ENCODE measurements around the gene AIM2. TPM values are rescaled to one million over a fixed set of nuclear protein-coding genes. Genes with fewer than 3 reads are reported as not detected.

Gene AIM2
- total RNA-seq, 4 donors from 2014 or later, result 0.19 to 0.54 (median 0.30) TPM; not detected in 1

GRCh38 chr1:159081626-159082025 lies 5.1 kb upstream of the AIM2 start:
- TF ChIP-seq EP300 (IDR thresholded peaks at IDR 0.05) (no peak), CTCF (IDR thresholded peaks at IDR 0.05) (no peak), POLR2AphosphoS5 (IDR thresholded peaks at IDR 0.05) (no peak)
- H3K36me3 ChIP-seq, result no peaks in the 10 kb centered on the region
- WGBS, 2 donors (ENCODE audit: low coverage in 1 of 2), result 17% methylated on average over 1 of the region's 1 CpG
- no peaks in the 10 kb centered on the region for H3K4me1 ChIP-seq
- no peak overlapping the region for H3K4me3 ChIP-seq
- ATAC-seq, result no peak
- no peak overlapping the region for H3K27ac ChIP-seq
- H3K27me3 ChIP-seq, result no peaks in the 10 kb centered on the region
- no peaks in the 10 kb centered on the region for H3K9me3 ChIP-seq

GRCh38 chr1:159079525-159079924 lies 3.0 kb upstream of the AIM2 start:
- H3K9me3 ChIP-seq, result no peaks in the 10 kb centered on the region
- no peaks in the 10 kb centered on the region for H3K4me1 ChIP-seq
- TF ChIP-seq CTCF (IDR thresholded peaks at IDR 0.05), result no peak
- TF ChIP-seq POLR2AphosphoS5 (IDR thresholded peaks at IDR 0.05), result no peak
- TF ChIP-seq EP300 (IDR thresholded peaks at IDR 0.05), result no peak
- no peak for TF ChIP-seq POLR2A (IDR thresholded peaks at IDR 0.05)
- H3K36me3 ChIP-seq, result no peaks in the 10 kb centered on the region
- no peak overlapping the region for H3K27ac ChIP-seq
- ATAC-seq, result no peak
- no peak overlapping the region for H3K4me3 ChIP-seq
- WGBS, 2 donors (ENCODE audit: low coverage in 1 of 2), result 56 to 80% methylated on average over 1 of the region's 1 CpG
- H3K27me3 ChIP-seq, result no peaks in the 10 kb centered on the region

- no peak for TF ChIP-seq CTCF (IDR thresholded peaks at IDR 0.05)
- TF ChIP-seq POLR2A (IDR thresholded peaks at IDR 0.05), result no peak
- TF ChIP-seq POLR2AphosphoS5 (IDR thresholded peaks at IDR 0.05), result no peak
- no peak for TF ChIP-seq EP300 (IDR thresholded peaks at IDR 0.05)
- H3K4me1 ChIP-seq, result no peaks in the 10 kb centered on the region
- H3K36me3 ChIP-seq, result no peaks in the 10 kb centered on the region
- ATAC-seq, result no peak
- no peaks in the 10 kb centered on the region for H3K9me3 ChIP-seq
- H3K4me3 ChIP-seq, result no peak overlapping the region
- peak overlapping the region in 1 of 4 donors; percentile 14 for H3K27ac ChIP-seq
- WGBS, 2 donors (ENCODE audit: low coverage in 1 of 2), result 82 to 88% methylated on average over 10 to 12 of the region's 12 CpGs
- no peaks in the 10 kb centered on the region for H3K27me3 ChIP-seq
These were observed 775 bp upstream of the AIM2 start for GRCh38 chr1:159077120-159077961.

GRCh38 chr1:159071970-159072582 lies 4.5 kb downstream of the AIM2 start:
- Histone ChIP-seq H3K9me3 (no peaks in the 10 kb centered on the region), H3K27me3 (no peaks in the 10 kb centered on the region), H3K27ac (no peak overlapping the region), H3K4me1 (no peaks in the 10 kb centered on the region), H3K36me3 (no peaks in the 10 kb centered on the region), H3K4me3 (no peak overlapping the region)
- peak; percentile 71 for ATAC-seq
- TF ChIP-seq CTCF (IDR thresholded peaks at IDR 0.05), result peak; percentile 39 to 60 (median 51)
- TF ChIP-seq EP300 (IDR thresholded peaks at IDR 0.05), result no peak

GRCh38 chr1:159068886-159069285 lies 7.7 kb downstream of the AIM2 start:
- WGBS, 2 donors (ENCODE audit: low coverage in 1 of 2), result 73 to 91% methylated on average over 2 of the region's 2 CpGs
- Histone ChIP-seq H3K27me3 (no peaks in the 10 kb centered on the region), H3K4me1 (no peaks in the 10 kb centered on the region), H3K27ac (no peak overlapping the region), H3K9me3 (no peaks in the 10 kb centered on the region), H3K36me3 (no peaks in the 10 kb centered on the region), H3K4me3 (no peak overlapping the region)
- ATAC-seq, result no peak
- TF ChIP-seq CTCF (IDR thresholded peaks at IDR 0.05), result no peak

All from gastroesophageal sphincter (tissue), 4 donors.